ENCODE results near the gene FHOD3.

Gene FHOD3

DNA sequence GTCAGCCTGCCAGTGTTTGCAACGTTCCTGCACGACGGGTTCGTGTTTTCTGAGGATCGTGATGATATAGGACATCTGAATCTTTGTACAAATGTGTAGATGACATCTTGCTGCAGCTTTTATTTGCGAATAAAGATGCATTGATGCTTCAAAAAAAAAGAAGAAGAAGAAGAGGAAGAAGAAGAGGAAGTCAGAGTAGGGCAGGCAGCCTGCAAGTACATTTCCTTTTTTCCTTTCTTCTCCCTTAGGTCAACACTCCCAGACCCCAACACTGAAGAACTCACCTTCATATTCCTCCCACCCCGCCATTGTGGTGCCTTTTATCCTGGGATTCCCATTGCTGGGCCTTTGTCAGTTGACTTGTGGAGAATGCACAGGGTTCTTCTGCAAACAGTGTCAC, 91.5 kb downstream of the FHOD3 start:
- no peaks in the 10 kb centered on the region for H3K36me3 ChIP-seq (ENCODE audit: insufficient read depth, low read length)
- no peaks in the 10 kb centered on the region for H3K27me3 ChIP-seq (ENCODE audit: control insufficient read depth in 1 of 2, insufficient read depth in 2 of 2, low read length in 2 of 2)
- no peaks in the 10 kb centered on the region for H3K4me1 ChIP-seq (ENCODE audit: insufficient read depth, low read length)
- H3K27ac ChIP-seq (ENCODE audit: low read depth, low read length) = no peak overlapping the region
- H3K9ac ChIP-seq (ENCODE audit: low read length) = no peak overlapping the region
- H3K9me3 ChIP-seq (ENCODE audit: low read length) = no peaks in the 10 kb centered on the region
- H3K4me3 ChIP-seq (ENCODE audit: low read depth in 1 of 2, low read length in 2 of 2) = no peak overlapping the region

DNA sequence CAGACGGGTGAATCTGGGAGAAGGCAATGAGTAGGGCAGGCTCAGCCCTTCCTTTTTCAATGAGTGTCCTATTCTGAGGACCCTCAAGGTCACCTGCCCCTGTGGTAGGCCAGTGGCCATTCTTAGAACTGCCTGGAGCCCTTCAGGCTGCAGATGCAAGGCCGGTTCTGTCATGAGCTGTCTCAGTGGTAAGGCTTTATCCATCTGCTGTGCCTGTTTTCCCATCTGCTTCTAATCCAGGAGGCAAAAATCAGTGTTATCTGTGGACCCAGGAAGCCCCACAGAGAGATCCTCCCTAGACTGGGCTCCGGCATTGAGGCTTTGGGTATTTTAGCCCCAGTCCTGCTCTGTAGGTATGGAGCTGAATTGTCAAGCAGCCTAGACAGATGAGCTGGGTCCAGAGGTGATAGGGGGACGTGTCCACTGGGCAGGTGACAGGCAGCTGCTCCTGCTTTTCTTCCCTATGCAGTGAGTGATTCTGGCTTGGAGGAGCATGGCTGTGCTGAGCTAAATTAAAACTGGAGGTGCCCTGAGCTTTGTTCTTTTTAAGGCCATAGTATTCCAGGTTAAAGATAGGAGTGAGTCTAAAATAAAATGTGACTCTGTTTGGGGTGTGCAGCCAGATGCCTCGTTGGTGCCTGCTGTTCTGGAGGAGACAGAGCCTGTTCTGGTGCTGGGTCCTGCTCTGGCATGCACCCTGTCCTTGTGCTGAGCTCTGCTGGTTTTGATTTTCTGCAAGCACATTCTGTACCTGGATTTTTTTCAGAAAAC, 92.5 kb downstream of the FHOD3 start:
- Histone ChIP-seq H3K36me3 (ENCODE audit: insufficient read depth, low read length) (no peaks in the 10 kb centered on the region), H3K4me3 (ENCODE audit: low read depth in 1 of 2, low read length in 2 of 2) (no peak overlapping the region), H3K9me3 (ENCODE audit: low read length) (no peaks in the 10 kb centered on the region), H3K27me3 (ENCODE audit: control insufficient read depth in 1 of 2, insufficient read depth in 2 of 2, low read length in 2 of 2) (no peaks in the 10 kb centered on the region), H3K9ac (ENCODE audit: low read length) (no peak overlapping the region), H3K27ac (ENCODE audit: low read depth, low read length) (no peak overlapping the region), H3K4me1 (ENCODE audit: insufficient read depth, low read length) (no peaks in the 10 kb centered on the region)

- no peak overlapping the region for H3K9ac ChIP-seq (ENCODE audit: low read length)
- no peak overlapping the region for H3K27ac ChIP-seq (ENCODE audit: low read depth, low read length)
- H3K4me1 ChIP-seq (ENCODE audit: insufficient read depth, low read length) = no peaks in the 10 kb centered on the region
- no peak overlapping the region for H3K4me3 ChIP-seq (ENCODE audit: low read depth in 1 of 2, low read length in 2 of 2)
- H3K27me3 ChIP-seq (ENCODE audit: control insufficient read depth in 1 of 2, insufficient read depth in 2 of 2, low read length in 2 of 2) = no peaks in the 10 kb centered on the region
- no peaks in the 10 kb centered on the region for H3K9me3 ChIP-seq (ENCODE audit: low read length)
- no peaks in the 10 kb centered on the region for H3K36me3 ChIP-seq (ENCODE audit: insufficient read depth, low read length)
Observed at GRCh38 chr18:36391426-36392145, 94.1 kb downstream of the FHOD3 start.

DNA sequence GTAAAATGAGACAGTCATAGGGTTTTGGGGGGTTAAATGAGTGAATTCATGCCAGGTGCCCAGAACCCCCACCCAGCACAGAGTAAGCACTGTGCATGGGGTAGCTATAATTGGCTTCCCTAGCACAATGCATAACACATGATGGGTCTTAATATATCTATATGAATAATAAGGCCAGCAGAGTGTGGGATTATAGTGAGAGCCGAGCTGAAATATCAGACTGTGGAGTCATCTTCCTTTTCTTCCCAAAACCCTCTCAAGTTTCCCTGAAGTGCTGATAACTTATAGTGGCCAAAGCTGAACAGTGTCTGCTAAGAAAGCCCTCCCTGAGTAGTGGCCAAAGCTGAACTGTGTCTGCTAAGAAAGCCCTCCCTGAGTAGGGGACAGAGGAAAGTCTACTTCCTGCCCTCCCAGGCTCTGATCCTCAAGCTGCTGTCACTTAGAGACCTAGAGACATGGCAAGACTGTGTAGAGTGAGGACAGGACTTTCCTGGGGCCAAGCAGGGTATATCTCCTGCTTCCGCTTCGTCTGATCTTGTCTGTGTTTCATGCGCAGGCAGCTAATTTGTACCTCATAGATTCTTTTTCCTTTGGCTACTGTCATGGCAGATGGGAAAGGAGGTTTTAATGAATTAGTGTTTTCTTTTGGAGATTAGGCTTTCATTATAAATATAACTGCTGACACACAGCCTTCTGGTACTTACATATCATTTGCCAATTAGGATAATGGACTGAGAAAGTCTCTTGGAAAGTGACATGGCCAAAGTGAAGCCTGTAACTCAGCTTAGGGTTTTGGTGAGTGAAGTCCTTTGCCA, 94.9 kb downstream of the FHOD3 start:
- no peaks in the 10 kb centered on the region for H3K4me1 ChIP-seq (ENCODE audit: insufficient read depth, low read length)
- no peak overlapping the region for H3K4me3 ChIP-seq (ENCODE audit: low read depth in 1 of 2, low read length in 2 of 2)
- no peaks in the 10 kb centered on the region for H3K36me3 ChIP-seq (ENCODE audit: insufficient read depth, low read length)
- no peaks in the 10 kb centered on the region for H3K27me3 ChIP-seq (ENCODE audit: control insufficient read depth in 1 of 2, insufficient read depth in 2 of 2, low read length in 2 of 2)
- H3K9ac ChIP-seq (ENCODE audit: low read length) = no peak overlapping the region
- H3K9me3 ChIP-seq (ENCODE audit: low read length) = no peaks in the 10 kb centered on the region
- H3K27ac ChIP-seq (ENCODE audit: low read depth, low read length) = no peak overlapping the region

DNA sequence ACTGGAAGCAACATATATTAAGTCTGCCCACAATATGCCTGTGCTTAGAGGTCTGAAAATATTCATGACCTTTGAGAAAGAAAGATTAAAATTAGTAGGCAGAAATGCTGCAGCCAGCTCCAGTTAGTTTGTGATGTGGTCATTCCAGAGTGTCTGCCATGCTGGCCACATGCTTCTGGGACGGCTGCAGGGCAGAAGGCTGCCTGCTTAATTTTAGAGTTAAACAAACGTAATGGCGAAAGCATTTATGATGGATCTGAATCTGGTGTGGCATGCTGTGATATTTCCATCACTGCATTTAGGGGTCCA, 95.4 kb downstream of the FHOD3 start:
- no peaks in the 10 kb centered on the region for H3K4me1 ChIP-seq (ENCODE audit: insufficient read depth, low read length)
- no peaks in the 10 kb centered on the region for H3K9me3 ChIP-seq (ENCODE audit: low read length)
- H3K36me3 ChIP-seq (ENCODE audit: insufficient read depth, low read length) = no peaks in the 10 kb centered on the region
- no peak overlapping the region for H3K9ac ChIP-seq (ENCODE audit: low read length)
- no peak overlapping the region for H3K27ac ChIP-seq (ENCODE audit: low read depth, low read length)
- H3K27me3 ChIP-seq (ENCODE audit: control insufficient read depth in 1 of 2, insufficient read depth in 2 of 2, low read length in 2 of 2) = no peaks in the 10 kb centered on the region
- H3K4me3 ChIP-seq (ENCODE audit: low read depth in 1 of 2, low read length in 2 of 2) = no peak overlapping the region

DNA sequence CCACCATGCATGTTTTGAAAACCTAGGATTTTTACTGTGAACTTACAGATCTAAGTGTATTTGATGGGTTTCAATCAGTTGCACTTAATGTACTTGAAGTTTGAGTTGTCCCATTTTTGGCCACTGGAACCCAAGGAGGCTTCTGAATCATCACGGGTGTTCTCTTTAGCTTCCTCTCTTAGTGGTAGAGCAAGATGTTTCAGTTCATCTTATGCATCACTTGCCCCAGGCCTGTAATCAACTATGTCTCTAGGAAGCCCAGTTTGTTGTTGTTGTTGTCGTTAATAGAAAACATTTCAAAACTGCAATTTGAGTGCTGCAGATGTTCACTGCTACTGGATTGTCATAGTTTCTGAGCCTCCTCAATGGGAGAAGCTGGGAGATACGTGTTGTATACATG, 97.0 kb downstream of the FHOD3 start:
- no peak overlapping the region for H3K27ac ChIP-seq (ENCODE audit: low read depth, low read length)
- no peak overlapping the region for H3K9ac ChIP-seq (ENCODE audit: low read length)
- H3K36me3 ChIP-seq (ENCODE audit: insufficient read depth, low read length) = no peaks in the 10 kb centered on the region
- H3K4me1 ChIP-seq (ENCODE audit: insufficient read depth, low read length) = no peaks in the 10 kb centered on the region
- H3K4me3 ChIP-seq (ENCODE audit: low read depth in 1 of 2, low read length in 2 of 2) = no peak overlapping the region
- no peaks in the 10 kb centered on the region for H3K9me3 ChIP-seq (ENCODE audit: low read length)
- H3K27me3 ChIP-seq (ENCODE audit: control insufficient read depth in 1 of 2, insufficient read depth in 2 of 2, low read length in 2 of 2) = no peaks in the 10 kb centered on the region

DNA sequence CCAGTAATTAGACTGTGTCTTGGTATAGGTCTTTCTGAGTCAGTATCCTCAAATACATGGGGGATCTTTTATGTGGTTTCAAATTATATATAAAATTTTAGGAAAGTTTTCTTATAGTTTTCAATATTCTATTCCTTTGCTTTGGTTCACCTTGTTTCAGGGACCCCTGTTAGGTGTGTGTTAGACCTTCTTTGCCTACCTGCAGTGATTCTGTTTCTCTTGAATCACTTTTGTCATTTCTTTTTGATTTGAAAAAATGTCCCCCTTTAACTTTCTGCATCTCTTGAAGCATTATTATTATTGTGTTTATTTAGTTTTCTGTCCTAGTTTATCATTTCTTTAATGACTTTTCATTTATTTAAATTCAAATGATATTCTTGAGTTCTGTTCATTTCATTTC, 98.7 kb downstream of the FHOD3 start:
- H3K27ac ChIP-seq (ENCODE audit: low read depth, low read length) = no peak overlapping the region
- H3K4me1 ChIP-seq (ENCODE audit: insufficient read depth, low read length) = no peaks in the 10 kb centered on the region
- no peak overlapping the region for H3K9ac ChIP-seq (ENCODE audit: low read length)
- no peaks in the 10 kb centered on the region for H3K36me3 ChIP-seq (ENCODE audit: insufficient read depth, low read length)
- no peaks in the 10 kb centered on the region for H3K27me3 ChIP-seq (ENCODE audit: control insufficient read depth in 1 of 2, insufficient read depth in 2 of 2, low read length in 2 of 2)
- H3K9me3 ChIP-seq (ENCODE audit: low read length) = no peaks in the 10 kb centered on the region
- no peak overlapping the region for H3K4me3 ChIP-seq (ENCODE audit: low read depth in 1 of 2, low read length in 2 of 2)

- Histone ChIP-seq H3K9me3 (ENCODE audit: low read length) (no peaks in the 10 kb centered on the region), H3K27ac (ENCODE audit: low read depth, low read length) (no peak overlapping the region), H3K36me3 (ENCODE audit: insufficient read depth, low read length) (no peaks in the 10 kb centered on the region), H3K4me3 (ENCODE audit: low read depth in 1 of 2, low read length in 2 of 2) (no peak overlapping the region), H3K9ac (ENCODE audit: low read length) (no peak overlapping the region), H3K4me1 (ENCODE audit: insufficient read depth, low read length) (no peaks in the 10 kb centered on the region), H3K27me3 (ENCODE audit: control insufficient read depth in 1 of 2, insufficient read depth in 2 of 2, low read length in 2 of 2) (no peaks in the 10 kb centered on the region)
Observed at GRCh38 chr18:36397033-36397432, 99.5 kb downstream of the FHOD3 start.

DNA sequence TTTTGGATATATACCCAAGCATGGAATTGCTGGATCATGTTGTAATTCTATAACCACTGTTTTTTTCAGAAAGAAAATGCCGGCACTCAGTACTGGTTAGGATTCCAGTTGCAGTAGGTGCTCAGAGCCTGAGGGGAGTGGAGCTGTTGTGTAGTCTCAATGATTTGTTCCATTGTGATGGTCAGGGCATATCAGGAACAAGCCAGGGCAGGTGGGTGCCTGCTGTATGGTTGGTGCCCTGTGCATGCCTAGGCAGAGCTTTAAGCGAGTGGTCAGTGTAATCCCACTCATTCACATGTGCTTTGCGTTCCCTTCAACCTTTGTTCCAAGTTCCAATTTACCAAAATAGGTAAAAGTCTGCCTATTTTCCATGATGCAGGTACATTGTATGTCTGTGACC, 100.9 kb downstream of the FHOD3 start:
- Histone ChIP-seq H3K36me3 (ENCODE audit: insufficient read depth, low read length) (no peaks in the 10 kb centered on the region), H3K9ac (ENCODE audit: low read length) (no peak overlapping the region), H3K27ac (ENCODE audit: low read depth, low read length) (no peak overlapping the region), H3K4me3 (ENCODE audit: low read depth in 1 of 2, low read length in 2 of 2) (no peak overlapping the region), H3K4me1 (ENCODE audit: insufficient read depth, low read length) (peaks cover 4% of the 10 kb centered on the region), H3K9me3 (ENCODE audit: low read length) (no peaks in the 10 kb centered on the region), H3K27me3 (ENCODE audit: control insufficient read depth in 1 of 2, insufficient read depth in 2 of 2, low read length in 2 of 2) (no peaks in the 10 kb centered on the region)

DNA sequence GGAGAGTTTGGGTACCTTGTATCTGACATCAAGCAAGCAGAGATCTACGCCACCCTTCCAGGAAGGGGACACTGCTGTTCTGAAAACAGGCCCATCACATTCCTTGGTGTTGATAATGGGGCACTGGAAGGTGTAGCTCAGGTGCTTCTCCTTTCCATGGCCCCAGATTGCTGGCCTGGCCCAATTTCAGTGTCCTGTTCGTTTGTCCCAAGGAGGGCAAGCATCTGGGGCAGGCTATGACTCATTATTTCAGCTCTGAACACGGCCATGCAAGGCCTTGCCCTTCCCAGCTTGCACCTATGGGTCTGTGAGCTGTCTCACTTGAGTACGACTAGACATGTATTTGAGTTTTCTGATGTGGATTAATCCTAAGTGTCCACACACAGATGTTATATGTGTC, 101.5 kb downstream of the FHOD3 start:
- H3K27ac ChIP-seq (ENCODE audit: low read depth, low read length) = no peak overlapping the region
- H3K36me3 ChIP-seq (ENCODE audit: insufficient read depth, low read length) = no peaks in the 10 kb centered on the region
- no peaks in the 10 kb centered on the region for H3K9me3 ChIP-seq (ENCODE audit: low read length)
- peaks cover 4% of the 10 kb centered on the region for H3K4me1 ChIP-seq (ENCODE audit: insufficient read depth, low read length)
- no peak overlapping the region for H3K4me3 ChIP-seq (ENCODE audit: low read depth in 1 of 2, low read length in 2 of 2)
- no peaks in the 10 kb centered on the region for H3K27me3 ChIP-seq (ENCODE audit: control insufficient read depth in 1 of 2, insufficient read depth in 2 of 2, low read length in 2 of 2)
- H3K9ac ChIP-seq (ENCODE audit: low read length) = no peak overlapping the region

DNA sequence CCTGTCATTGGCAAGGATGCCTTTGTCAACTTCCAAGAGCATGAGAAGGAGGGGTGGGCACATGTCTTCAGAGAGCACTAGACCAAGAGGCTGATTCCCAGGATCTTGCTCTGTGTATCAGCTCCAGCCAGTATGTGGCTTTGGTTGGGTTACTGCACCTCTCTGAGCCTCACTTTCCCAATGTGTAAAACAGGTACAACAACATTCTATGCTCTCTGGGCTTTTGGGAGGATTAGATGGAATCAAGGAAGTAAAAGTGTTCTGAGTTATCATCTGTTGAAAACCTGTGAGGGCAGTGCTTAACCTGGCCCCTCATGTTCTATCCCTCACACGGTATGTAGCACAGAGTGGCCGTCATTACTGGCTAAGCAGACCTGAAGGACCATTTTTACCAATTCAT, 103.9 kb downstream of the FHOD3 start:
- Histone ChIP-seq H3K9ac (ENCODE audit: low read length) (no peak overlapping the region), H3K36me3 (ENCODE audit: insufficient read depth, low read length) (no peaks in the 10 kb centered on the region), H3K27ac (ENCODE audit: low read depth, low read length) (no peak overlapping the region)

More for the DNA sequence above, 103.9 kb downstream of the FHOD3 start:
- Histone ChIP-seq H3K4me3 (ENCODE audit: low read depth in 1 of 2, low read length in 2 of 2) (no peak overlapping the region), H3K27me3 (ENCODE audit: control insufficient read depth in 1 of 2, insufficient read depth in 2 of 2, low read length in 2 of 2) (no peaks in the 10 kb centered on the region), H3K4me1 (ENCODE audit: insufficient read depth, low read length) (peaks cover 4% of the 10 kb centered on the region), H3K9me3 (ENCODE audit: low read length) (no peaks in the 10 kb centered on the region)

Data from muscle layer of colon (tissue), 2 donors.